Epithelial cell of esophagus (primary cell): ENCODE data around the gene DCAF17.

ENCODE experiments used
- DNase-seq: peaks from one replicate; pipeline ENCODE4 v3.0.0; 2010; ENCODE audit warnings: low read depth
- H3K4me3 ChIP-seq: 2 replicates; pipeline ENCODE4 v1.5.1; 2011; ENCODE audit warnings: mild to moderate bottlenecking, low read length, control low read depth
- CTCF ChIP-seq: IDR thresholded peaks from 2 replicates; pipeline ENCODE4 v1.5.1; 2011; ENCODE audit warnings: low read depth, mild to moderate bottlenecking, low read length, control low read depth, inconsistent platforms; ENCODE audit not compliant: insufficient read depth; ENCODE audit errors: missing control alignments

DCAF17 gene

DNA sequence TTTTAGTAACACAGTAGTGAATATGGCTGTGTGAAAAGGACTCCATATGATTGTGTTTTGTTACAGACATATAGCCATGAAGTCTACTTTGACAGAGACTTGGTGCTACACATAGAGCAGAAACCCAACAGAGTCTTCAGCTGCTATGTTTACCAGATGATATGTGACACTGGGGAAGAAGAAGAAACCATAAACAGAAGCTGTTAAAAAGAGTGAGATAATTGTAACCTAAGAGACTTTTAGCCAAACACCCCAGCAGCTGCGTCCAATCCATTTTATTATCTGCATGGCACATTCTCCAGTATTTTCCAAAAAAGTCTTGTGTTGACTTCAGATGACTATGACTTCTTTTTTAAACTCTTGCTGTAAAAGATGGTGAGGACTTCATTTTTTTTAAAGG is 46.9 kb downstream of the DCAF17 start:
- H3K4me3 ChIP-seq, result no peak overlapping the region
- no peak for DNase-seq
- no peak for TF ChIP-seq CTCF

- TF ChIP-seq CTCF, result no peak
- DNase-seq, result no peak
- no peak overlapping the region for H3K4me3 ChIP-seq
Measured at GRCh38 chr2:171482308-171482707, 48.3 kb downstream of the DCAF17 start.

- H3K4me3 ChIP-seq, result no peak overlapping the region
- TF ChIP-seq CTCF, result no peak
- no peak for DNase-seq
Measured at GRCh38 chr2:171482877-171483276, 48.9 kb downstream of the DCAF17 start.

DNA sequence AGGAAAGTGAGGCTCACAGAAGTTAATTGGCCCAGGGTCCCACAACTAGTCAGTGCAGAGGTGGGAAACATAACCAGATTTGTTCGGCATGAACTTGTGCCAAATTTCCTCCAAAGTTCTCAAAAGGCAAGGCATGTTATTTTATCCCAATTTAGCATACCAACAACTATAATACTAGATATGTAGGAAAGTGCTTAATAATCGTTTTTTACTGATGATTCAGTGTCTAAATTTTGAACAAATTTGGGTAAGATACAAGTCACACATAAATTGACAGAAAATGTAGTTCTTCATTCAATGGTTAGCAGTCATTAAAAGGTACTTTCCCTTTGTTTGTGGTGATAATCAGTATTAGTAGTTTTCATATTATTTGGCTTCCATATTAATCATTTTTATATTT is 49.8 kb downstream of the DCAF17 start:
- no peak for DNase-seq
- H3K4me3 ChIP-seq, result no peak overlapping the region
- no peak for TF ChIP-seq CTCF

DNA sequence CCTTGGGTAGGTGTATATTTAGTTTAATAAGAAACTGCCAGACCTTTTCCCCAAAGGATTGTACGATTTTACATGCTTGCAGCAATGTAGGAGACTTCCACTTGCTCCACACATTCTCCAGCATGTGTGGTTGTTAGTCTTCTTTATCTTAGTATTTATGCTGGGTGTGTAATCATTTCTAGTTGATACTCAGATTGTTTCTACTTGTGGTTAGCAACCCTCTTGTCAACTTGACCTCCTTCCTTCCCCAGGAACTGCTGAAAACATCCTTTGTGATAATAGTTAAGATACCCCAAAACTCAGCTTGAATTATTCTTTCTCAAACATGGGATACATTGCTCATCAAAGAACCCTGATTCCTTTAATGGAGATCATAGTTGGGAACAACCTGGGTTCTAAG is 51.1 kb downstream of the DCAF17 start:
- DNase-seq, result no peak
- no peak overlapping the region for H3K4me3 ChIP-seq

GRCh38 chr2:171487201-171487600 is 53.2 kb downstream of the DCAF17 start:
- no peak overlapping the region for H3K4me3 ChIP-seq
- TF ChIP-seq CTCF, result no peak
- no peak for DNase-seq

More for the DNA sequence above, 51.1 kb downstream of the DCAF17 start:
- TF ChIP-seq CTCF, result no peak

GRCh38 chr2:171487803-171488259 is 53.8 kb downstream of the DCAF17 start:
- no peak for DNase-seq
- TF ChIP-seq CTCF, result no peak
- H3K4me3 ChIP-seq, result no peak overlapping the region
